NB4 (cell line): Measurements from ENCODE around the gene BCAM.

Experiments
- DNase-seq: peaks from one replicate; pipeline ENCODE4 v3.0.0; 2010; ENCODE audit warnings: low read depth
- H3K4me3 ChIP-seq: one replicate; pipeline ENCODE4 v1.5.1; 2011; ENCODE audit warnings: mild to moderate bottlenecking, low read depth, low read length, moderate library complexity
- MYC ChIP-seq: IDR thresholded peaks from 2 replicates; pipeline ENCODE4 v1.6.1; 2011; ENCODE audit warnings: low read depth, low read length
- POLR2A ChIP-seq: IDR thresholded peaks from 2 replicates; pipeline ENCODE4 v1.6.1; 2011; ENCODE audit warnings: mild to moderate bottlenecking; ENCODE audit not compliant: insufficient read length; ENCODE audit errors: extremely low read depth
- TF ChIP-seq, protein P1 (sequence below): IDR thresholded peaks from one replicate; pipeline ENCODE4 v1.5.1; 2012; ENCODE audit warnings: low read depth, low read length
- TF ChIP-seq, protein P2 (sequence below): IDR thresholded peaks from 2 replicates; pipeline ENCODE4 v1.6.1; 2011; ENCODE audit warnings: low read depth, low read length

BCAM gene

DNA sequence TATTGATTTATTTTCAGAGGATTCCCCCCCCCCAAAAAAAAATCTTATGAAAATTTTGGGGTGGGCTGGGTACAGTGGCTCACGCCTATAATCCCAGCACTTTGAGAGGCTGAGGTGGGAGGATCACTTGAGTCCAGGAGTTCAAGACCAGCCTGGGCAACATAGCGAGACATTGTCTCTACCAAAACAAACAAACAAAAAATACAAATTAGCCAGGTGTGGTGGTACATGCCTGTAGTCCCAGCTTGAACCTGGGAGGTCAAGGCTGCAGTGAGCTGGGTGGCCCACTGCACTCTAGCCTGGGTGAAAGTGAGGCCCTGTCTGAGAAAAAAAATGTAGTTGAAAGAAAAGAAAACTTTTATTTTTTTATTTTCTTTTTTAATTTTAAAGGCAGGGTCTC lies 55.1 kb downstream of the BCAM start:
- no peak overlapping the region for H3K4me3 ChIP-seq
- no peak for TF ChIP-seq POLR2A
- no peak for TF ChIP-seq MYC
- TF ChIP-seq, protein P1, sequence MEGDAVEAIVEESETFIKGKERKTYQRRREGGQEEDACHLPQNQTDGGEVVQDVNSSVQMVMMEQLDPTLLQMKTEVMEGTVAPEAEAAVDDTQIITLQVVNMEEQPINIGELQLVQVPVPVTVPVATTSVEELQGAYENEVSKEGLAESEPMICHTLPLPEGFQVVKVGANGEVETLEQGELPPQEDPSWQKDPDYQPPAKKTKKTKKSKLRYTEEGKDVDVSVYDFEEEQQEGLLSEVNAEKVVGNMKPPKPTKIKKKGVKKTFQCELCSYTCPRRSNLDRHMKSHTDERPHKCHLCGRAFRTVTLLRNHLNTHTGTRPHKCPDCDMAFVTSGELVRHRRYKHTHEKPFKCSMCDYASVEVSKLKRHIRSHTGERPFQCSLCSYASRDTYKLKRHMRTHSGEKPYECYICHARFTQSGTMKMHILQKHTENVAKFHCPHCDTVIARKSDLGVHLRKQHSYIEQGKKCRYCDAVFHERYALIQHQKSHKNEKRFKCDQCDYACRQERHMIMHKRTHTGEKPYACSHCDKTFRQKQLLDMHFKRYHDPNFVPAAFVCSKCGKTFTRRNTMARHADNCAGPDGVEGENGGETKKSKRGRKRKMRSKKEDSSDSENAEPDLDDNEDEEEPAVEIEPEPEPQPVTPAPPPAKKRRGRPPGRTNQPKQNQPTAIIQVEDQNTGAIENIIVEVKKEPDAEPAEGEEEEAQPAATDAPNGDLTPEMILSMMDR = no peak
- TF ChIP-seq, protein P2, sequence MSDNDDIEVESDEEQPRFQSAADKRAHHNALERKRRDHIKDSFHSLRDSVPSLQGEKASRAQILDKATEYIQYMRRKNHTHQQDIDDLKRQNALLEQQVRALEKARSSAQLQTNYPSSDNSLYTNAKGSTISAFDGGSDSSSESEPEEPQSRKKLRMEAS = no peak
- DNase-seq = no peak

DNA sequence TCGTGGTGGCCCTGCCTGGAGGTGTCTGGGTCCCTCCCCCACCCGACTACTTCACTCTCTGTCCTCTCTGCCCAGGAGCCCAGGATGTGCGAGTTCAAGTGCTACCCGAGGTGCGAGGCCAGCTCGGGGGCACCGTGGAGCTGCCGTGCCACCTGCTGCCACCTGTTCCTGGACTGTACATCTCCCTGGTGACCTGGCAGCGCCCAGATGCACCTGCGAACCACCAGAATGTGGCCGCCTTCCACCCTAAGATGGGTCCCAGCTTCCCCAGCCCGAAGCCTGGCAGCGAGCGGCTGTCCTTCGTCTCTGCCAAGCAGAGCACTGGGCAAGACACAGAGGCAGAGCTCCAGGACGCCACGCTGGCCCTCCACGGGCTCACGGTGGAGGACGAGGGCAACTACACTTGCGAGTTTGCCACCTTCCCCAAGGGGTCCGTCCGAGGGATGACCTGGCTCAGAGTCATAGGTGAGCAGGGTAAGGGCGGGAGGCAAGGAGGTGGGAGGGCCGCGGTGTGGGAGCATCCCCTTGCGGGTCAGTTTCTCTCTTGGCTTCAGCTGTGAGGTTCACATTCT lies 56.4 kb downstream of the BCAM start:
- H3K4me3 ChIP-seq = no peak overlapping the region

DNA sequence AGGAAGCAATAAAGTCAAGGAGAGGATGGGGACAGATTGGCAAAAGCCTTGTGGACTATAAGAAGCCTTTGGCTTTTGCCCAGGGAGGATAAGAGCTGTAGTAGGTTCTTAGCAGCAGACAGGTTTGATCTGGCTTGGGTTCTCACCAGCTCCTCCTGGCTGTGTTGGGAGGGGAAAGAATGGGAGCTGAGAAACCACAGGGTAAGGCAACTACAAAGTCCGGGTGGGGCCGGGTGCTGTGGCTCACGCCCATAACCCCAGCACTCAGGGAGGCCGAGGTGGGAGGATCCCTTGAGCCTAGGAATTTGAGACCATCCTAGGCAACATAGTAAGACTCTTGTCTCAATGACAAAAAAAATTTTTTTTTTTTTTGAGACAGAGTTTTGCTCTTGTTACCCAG lies 57.8 kb downstream of the BCAM start:
- no peak for DNase-seq

More for the DNA sequence above, 56.4 kb downstream of the BCAM start:
- no peak for DNase-seq
- TF ChIP-seq, protein P1 = no peak
- TF ChIP-seq MYC = no peak
- TF ChIP-seq POLR2A = no peak
- TF ChIP-seq, protein P2 = no peak

DNA sequence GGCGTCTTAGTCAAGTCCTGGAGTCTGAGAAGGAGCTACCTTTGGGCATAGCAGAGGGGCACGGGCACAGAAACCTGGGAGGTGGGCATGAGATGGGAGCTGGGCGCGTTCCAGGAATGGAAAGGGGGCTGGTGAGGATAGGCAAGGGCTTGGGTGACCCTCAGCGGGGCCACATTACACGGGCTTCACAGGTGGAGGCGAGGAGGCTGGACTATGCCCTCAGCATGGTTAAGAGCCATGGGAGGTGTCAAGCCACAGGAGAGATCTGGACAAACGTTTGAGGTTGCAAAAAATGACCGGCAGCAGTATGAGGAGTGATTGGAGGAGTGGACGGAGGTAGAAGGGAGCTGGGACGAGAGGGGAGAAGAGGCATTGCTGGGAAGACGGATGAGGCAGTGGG lies 58.7 kb downstream of the BCAM start:
- TF ChIP-seq, protein P1 = no peak
- TF ChIP-seq MYC (no peak), POLR2A (no peak)
- TF ChIP-seq, protein P2 = no peak
- no peak overlapping the region for H3K4me3 ChIP-seq

More for the DNA sequence above, 57.8 kb downstream of the BCAM start:
- TF ChIP-seq, protein P1 = no peak
- TF ChIP-seq, protein P2 = no peak
- TF ChIP-seq POLR2A (no peak), MYC (no peak)
- no peak overlapping the region for H3K4me3 ChIP-seq

GRCh38 chr19:44869733-44870470 lies 61.0 kb downstream of the BCAM start:
- TF ChIP-seq, protein P1 = no peak
- TF ChIP-seq MYC (no peak), POLR2A (no peak)
- TF ChIP-seq, protein P2 = no peak
- DNase-seq = peak; percentile 58
- no peak overlapping the region for H3K4me3 ChIP-seq

More for the DNA sequence above, 58.7 kb downstream of the BCAM start:
- DNase-seq = no peak
